HepG2 (cell line): ENCODE data around the gene LDLRAD4. TPM values are rescaled to one million over a fixed set of nuclear protein-coding genes. Genes with fewer than 3 reads are reported as not detected.

Source experiments
- GATAD2A ChIP-seq: IDR thresholded peaks from 2 replicates; pipeline ENCODE4 v1.6.1; 2016
- GFI1 ChIP-seq: sonication (generic); formaldehyde crosslinking; IDR thresholded peaks from 2 replicates; pipeline ENCODE4 v1.5.0; 2020; ENCODE audit warnings: missing genetic modification reagents, mild to moderate bottlenecking, borderline replicate concordance
- POLR2G ChIP-seq: fragments of 200-400 bp; formaldehyde crosslinking; IDR thresholded peaks from 2 replicates; pipeline ENCODE4 v1.6.1; 2018; ENCODE audit warnings: mild to moderate bottlenecking, low read depth, low read length, moderate library complexity
- SETDB1 ChIP-seq: sonication (generic); formaldehyde crosslinking; IDR thresholded peaks from 2 replicates; pipeline ENCODE4 v1.5.1; 2020; ENCODE audit warnings: missing genetic modification reagents, mild to moderate bottlenecking, borderline replicate concordance
- SP2 ChIP-seq: sonication (generic); formaldehyde crosslinking; IDR thresholded peaks from 2 replicates; pipeline ENCODE4 v1.5.1; 2020; ENCODE audit warnings: mild to moderate bottlenecking, missing genetic modification reagents
- THAP11 ChIP-seq: IDR thresholded peaks from 2 replicates; pipeline ENCODE4 v1.6.1; 2016; ENCODE audit warnings: missing biosample characterization, missing genetic modification reagents
- ZBTB7A ChIP-seq: sonication (generic); formaldehyde crosslinking; IDR thresholded peaks from 2 replicates; pipeline ENCODE4 v1.8.0; 2022; ENCODE audit warnings: mild to moderate bottlenecking, missing genetic modification reagents
- ZBTB8A ChIP-seq: sonication (generic); formaldehyde crosslinking; IDR thresholded peaks from 2 replicates; pipeline ENCODE4 v1.4.0; 2020; ENCODE audit warnings: mild to moderate bottlenecking, low read depth, missing genetic modification reagents, borderline replicate concordance
- ZMYM4 ChIP-seq: sonication (generic); formaldehyde crosslinking; IDR thresholded peaks from 2 replicates; pipeline ENCODE4 v1.8.1; 2023; ENCODE audit warnings: mild to moderate bottlenecking, missing genetic modification reagents
- ZNF235 ChIP-seq: sonication (generic); formaldehyde crosslinking; IDR thresholded peaks from 2 replicates; pipeline ENCODE4 v1.8.1; 2023; ENCODE audit warnings: mild to moderate bottlenecking, missing genetic modification reagents, borderline replicate concordance
- ZNF557 ChIP-seq: sonication (generic); formaldehyde crosslinking; IDR thresholded peaks from 2 replicates; pipeline ENCODE4 v1.4.0; 2020; ENCODE audit warnings: missing genetic modification reagents
- polyA plus RNA-seq, 8 experiments: library from polyadenylated mRNA; depleted of rRNA in 3 of 8; stranded (reverse) in 7 of 8; unstranded in 1 of 8; fragments of >200 nt; fragmentation: Illumina TruSeq in 4 of 8; extraction: Trizol in 4 of 8; gene quantifications; 2 replicates each; pipeline versions ENCODE4 v1.2.1 to v1.2.3, GENCODE V29; 2011 to 2016; ENCODE audit warnings: low read depth in 4 of 8, missing spikeins in 1 of 8, mixed read lengths in 1 of 8; ENCODE audit not compliant: insufficient read depth in 1 of 8
- total RNA-seq, 5 experiments: library from RNA; depleted of rRNA; stranded (reverse); fragments of >200 nt; fragmentation: Illumina TruSeq; extraction: Trizol; gene quantifications; 2 replicates each; pipeline ENCODE4 v1.2.3, GENCODE V29; 2016; ENCODE audit warnings: low read depth in 1 of 5
- TF ChIP-seq, protein P1 (sequence below): sonication (generic); formaldehyde crosslinking; IDR thresholded peaks from 2 replicates; pipeline ENCODE4 v1.4.0; 2020; ENCODE audit warnings: missing genetic modification reagents, borderline replicate concordance
- TF ChIP-seq, protein P2 (sequence below): sonication (generic); formaldehyde crosslinking; IDR thresholded peaks from 2 replicates; pipeline ENCODE4 v1.5.1; 2020; ENCODE audit warnings: missing genetic modification reagents, mild to moderate bottlenecking, borderline replicate concordance
- TF ChIP-seq, protein P3 (sequence below): sonication (generic); formaldehyde crosslinking; IDR thresholded peaks from 2 replicates; pipeline ENCODE4 v1.4.0; 2020; ENCODE audit warnings: mild to moderate bottlenecking, missing genetic modification reagents
- TF ChIP-seq, protein P4 (sequence below): sonication (generic); formaldehyde crosslinking; conservative IDR thresholded peaks from 2 replicates; pipeline ENCODE4 v1.8.0; 2022; ENCODE audit warnings: mild to moderate bottlenecking, moderate library complexity, missing genetic modification reagents
- TF ChIP-seq, protein P5 (sequence below): sonication (generic); formaldehyde crosslinking; IDR thresholded peaks from 2 replicates; pipeline ENCODE4 v1.4.0; 2020; ENCODE audit warnings: missing genetic modification reagents
- TF ChIP-seq, protein P6 (sequence below): sonication (generic); formaldehyde crosslinking; IDR thresholded peaks from 2 replicates; pipeline ENCODE4 v1.8.1; 2023; ENCODE audit warnings: mild to moderate bottlenecking, missing genetic modification reagents

Gene LDLRAD4
- total and polyA plus RNA-seq, 2 of the 13 experiments (the other 11 are each of a cell fraction or from before 2014, with no cell fraction given) = 13.6 to 20.9 TPM

DNA sequence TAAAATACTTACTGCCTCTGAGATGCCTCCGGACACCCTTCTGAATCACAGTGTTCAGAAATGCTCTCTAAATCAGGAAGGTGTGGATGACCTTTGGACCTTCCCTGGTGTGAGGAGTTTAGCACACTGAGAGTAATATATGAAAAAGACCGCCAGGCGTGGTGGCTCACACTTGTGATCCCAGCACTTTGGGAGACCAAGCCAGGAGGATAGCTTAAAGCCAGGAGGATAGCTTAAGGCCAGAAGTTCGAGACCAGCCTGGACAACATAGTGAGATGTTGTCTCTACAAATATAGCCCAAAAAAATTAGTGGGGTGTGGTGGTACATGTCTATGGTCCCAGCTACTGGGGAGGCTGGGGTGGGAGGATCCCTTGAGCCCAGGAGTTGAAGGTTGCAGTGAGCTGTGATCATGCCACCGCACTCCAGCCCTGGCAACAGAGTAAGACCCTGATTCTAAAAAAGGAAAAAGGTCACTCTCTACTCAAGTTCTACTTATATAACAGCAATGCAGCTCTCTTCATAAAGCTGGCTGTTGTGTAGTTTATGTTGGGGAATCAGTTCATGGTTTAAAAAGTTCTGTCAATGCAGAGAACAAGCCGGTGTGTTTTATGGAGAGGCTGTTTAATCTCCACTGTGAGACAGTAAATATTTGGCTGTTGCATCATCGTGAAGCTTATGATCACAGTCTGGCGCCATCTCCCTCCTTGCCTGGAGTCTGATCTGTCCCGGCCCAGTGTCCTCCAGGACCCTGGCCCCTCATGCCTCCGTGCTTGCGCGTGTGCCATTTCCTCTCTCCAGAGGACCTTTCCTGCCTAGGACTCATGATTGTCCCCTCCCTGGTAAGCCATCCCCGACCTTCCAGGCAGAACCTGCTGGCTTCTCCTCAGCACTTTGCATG lies 323.3 kb downstream of the LDLRAD4 start (continued):
- TF ChIP-seq, protein P1, sequence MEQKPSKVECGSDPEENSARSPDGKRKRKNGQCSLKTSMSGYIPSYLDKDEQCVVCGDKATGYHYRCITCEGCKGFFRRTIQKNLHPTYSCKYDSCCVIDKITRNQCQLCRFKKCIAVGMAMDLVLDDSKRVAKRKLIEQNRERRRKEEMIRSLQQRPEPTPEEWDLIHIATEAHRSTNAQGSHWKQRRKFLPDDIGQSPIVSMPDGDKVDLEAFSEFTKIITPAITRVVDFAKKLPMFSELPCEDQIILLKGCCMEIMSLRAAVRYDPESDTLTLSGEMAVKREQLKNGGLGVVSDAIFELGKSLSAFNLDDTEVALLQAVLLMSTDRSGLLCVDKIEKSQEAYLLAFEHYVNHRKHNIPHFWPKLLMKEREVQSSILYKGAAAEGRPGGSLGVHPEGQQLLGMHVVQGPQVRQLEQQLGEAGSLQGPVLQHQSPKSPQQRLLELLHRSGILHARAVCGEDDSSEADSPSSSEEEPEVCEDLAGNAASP (CRISPR knock-in tag) = peak; percentile 88
- peak; percentile 93 for TF ChIP-seq GATAD2A
- peak; percentile 73 for TF ChIP-seq THAP11
- TF ChIP-seq, protein P2, sequence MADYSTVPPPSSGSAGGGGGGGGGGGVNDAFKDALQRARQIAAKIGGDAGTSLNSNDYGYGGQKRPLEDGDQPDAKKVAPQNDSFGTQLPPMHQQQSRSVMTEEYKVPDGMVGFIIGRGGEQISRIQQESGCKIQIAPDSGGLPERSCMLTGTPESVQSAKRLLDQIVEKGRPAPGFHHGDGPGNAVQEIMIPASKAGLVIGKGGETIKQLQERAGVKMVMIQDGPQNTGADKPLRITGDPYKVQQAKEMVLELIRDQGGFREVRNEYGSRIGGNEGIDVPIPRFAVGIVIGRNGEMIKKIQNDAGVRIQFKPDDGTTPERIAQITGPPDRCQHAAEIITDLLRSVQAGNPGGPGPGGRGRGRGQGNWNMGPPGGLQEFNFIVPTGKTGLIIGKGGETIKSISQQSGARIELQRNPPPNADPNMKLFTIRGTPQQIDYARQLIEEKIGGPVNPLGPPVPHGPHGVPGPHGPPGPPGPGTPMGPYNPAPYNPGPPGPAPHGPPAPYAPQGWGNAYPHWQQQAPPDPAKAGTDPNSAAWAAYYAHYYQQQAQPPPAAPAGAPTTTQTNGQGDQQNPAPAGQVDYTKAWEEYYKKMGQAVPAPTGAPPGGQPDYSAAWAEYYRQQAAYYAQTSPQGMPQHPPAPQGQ (CRISPR knock-in tag) = no peak
- TF ChIP-seq GFI1 (CRISPR knock-in tag) = peak; percentile 87
- 0 out of 2 replicates have a peak, but pooled peaks have one; percentile 25 for TF ChIP-seq ZNF235
- no peak for TF ChIP-seq ZBTB8A (CRISPR knock-in tag)
- TF ChIP-seq, protein P3, sequence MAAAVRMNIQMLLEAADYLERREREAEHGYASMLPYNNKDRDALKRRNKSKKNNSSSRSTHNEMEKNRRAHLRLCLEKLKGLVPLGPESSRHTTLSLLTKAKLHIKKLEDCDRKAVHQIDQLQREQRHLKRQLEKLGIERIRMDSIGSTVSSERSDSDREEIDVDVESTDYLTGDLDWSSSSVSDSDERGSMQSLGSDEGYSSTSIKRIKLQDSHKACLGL (CRISPR knock-in tag) = no peak
- TF ChIP-seq, protein P4, sequence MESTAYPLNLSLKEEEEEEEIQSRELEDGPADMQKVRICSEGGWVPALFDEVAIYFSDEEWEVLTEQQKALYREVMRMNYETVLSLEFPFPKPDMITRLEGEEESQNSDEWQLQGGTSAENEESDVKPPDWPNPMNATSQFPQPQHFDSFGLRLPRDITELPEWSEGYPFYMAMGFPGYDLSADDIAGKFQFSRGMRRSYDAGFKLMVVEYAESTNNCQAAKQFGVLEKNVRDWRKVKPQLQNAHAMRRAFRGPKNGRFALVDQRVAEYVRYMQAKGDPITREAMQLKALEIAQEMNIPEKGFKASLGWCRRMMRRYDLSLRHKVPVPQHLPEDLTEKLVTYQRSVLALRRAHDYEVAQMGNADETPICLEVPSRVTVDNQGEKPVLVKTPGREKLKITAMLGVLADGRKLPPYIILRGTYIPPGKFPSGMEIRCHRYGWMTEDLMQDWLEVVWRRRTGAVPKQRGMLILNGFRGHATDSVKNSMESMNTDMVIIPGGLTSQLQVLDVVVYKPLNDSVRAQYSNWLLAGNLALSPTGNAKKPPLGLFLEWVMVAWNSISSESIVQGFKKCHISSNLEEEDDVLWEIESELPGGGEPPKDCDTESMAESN (CRISPR knock-in tag) = no peak
- TF ChIP-seq, protein P5, sequence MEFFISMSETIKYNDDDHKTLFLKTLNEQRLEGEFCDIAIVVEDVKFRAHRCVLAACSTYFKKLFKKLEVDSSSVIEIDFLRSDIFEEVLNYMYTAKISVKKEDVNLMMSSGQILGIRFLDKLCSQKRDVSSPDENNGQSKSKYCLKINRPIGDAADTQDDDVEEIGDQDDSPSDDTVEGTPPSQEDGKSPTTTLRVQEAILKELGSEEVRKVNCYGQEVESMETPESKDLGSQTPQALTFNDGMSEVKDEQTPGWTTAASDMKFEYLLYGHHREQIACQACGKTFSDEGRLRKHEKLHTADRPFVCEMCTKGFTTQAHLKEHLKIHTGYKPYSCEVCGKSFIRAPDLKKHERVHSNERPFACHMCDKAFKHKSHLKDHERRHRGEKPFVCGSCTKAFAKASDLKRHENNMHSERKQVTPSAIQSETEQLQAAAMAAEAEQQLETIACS (CRISPR knock-in tag) = no peak
- no peak for TF ChIP-seq SP2 (CRISPR knock-in tag)
- peak; percentile 41; the same call in 1 of the 2 replicates for TF ChIP-seq POLR2G
- TF ChIP-seq ZMYM4 = peak; percentile 80
- no peak for TF ChIP-seq ZBTB7A (CRISPR knock-in tag)
- no peak for TF ChIP-seq ZNF557 (CRISPR knock-in tag)
- no peak for TF ChIP-seq SETDB1
- TF ChIP-seq, protein P6, sequence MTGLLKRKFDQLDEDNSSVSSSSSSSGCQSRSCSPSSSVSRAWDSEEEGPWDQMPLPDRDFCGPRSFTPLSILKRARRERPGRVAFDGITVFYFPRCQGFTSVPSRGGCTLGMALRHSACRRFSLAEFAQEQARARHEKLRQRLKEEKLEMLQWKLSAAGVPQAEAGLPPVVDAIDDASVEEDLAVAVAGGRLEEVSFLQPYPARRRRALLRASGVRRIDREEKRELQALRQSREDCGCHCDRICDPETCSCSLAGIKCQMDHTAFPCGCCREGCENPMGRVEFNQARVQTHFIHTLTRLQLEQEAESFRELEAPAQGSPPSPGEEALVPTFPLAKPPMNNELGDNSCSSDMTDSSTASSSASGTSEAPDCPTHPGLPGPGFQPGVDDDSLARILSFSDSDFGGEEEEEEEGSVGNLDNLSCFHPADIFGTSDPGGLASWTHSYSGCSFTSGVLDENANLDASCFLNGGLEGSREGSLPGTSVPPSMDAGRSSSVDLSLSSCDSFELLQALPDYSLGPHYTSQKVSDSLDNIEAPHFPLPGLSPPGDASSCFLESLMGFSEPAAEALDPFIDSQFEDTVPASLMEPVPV (CRISPR knock-in tag) = peak; percentile 79; the same call in 1 of the 2 replicates
